ENCODE data around the gene TASP1. TPM values are rescaled to one million over a fixed set of nuclear protein-coding genes. Genes with fewer than 3 reads are reported as not detected.
"Not testable (repeated sequence)": the region's sequence is repeated elsewhere in the genome, so short reads cannot be mapped to it uniquely, and the experiment has no call there.

Gene TASP1
- total and polyA plus RNA-seq, 5 donors = 2.7 to 9.7 (median 8.1) TPM

DNA sequence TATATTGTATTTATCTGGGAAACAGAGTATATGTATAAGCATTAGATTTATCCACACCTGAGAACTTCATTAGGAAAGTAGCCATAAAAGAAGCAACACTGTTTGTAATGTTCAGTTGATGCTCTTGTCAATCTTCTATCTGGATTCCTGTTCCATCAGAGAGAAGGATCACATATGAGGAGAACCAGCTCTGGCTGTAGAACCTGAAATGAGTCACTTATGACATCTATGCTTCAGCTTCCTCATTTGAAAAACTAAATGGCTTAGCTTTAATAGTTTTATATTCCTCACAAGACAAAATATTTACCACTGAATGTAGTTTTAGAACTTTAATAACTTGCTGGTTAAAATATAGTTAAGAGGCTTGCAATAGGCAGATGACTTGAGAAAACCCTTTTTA is 144.7 kb downstream of the TASP1 start:
- H3K27me3 ChIP-seq (ENCODE audit: control insufficient read depth, insufficient read depth) = no peaks in the 10 kb centered on the region
- H3K4me3 ChIP-seq (ENCODE audit: low read length) = no peak overlapping the region
- intact Hi-C loops (cut with DNase I) = no loop called here
- H3K4me1 ChIP-seq (ENCODE audit: control insufficient read depth, insufficient read depth, low read length) = peaks cover 3% of the 10 kb centered on the region
- H3K27ac ChIP-seq (ENCODE audit: low read length) = no peak overlapping the region
- H3K9me3 ChIP-seq (ENCODE audit: control insufficient read depth, low read length) = no peaks in the 10 kb centered on the region
- DNase-seq (no peak), ATAC-seq (no peak)

DNA sequence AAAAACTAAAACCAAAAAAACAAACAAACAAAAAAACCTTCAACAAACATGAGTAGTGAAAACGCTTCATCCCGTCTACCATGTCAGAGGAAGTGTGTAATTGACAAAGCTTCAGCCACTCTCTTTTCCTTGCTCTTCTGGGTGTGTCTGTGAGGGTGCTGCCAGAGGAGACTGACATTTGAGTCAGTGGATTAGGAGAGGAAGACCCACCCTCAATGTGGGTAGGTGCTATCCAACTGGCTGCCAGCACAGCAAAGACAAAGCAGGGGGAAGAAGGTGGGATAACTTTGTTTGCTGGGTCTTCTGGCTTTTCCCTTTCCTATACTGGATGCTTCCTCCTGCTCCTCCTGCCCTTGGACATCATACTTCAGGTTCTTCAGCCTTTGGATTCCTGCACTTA is 145.6 kb downstream of the TASP1 start:
- Histone ChIP-seq H3K4me3 (ENCODE audit: low read length) (no peak overlapping the region), H3K4me1 (ENCODE audit: control insufficient read depth, insufficient read depth, low read length) (peaks cover 3% of the 10 kb centered on the region), H3K27me3 (ENCODE audit: control insufficient read depth, insufficient read depth) (no peaks in the 10 kb centered on the region), H3K9me3 (ENCODE audit: control insufficient read depth, low read length) (no peaks in the 10 kb centered on the region), H3K27ac (ENCODE audit: low read length) (no peak overlapping the region)
- ATAC-seq (no peak), DNase-seq (no peak)
- 49% methylated on average over 2 of the region's 2 CpGs for WGBS
- intact Hi-C loops (cut with DNase I) = no loop called here

DNA sequence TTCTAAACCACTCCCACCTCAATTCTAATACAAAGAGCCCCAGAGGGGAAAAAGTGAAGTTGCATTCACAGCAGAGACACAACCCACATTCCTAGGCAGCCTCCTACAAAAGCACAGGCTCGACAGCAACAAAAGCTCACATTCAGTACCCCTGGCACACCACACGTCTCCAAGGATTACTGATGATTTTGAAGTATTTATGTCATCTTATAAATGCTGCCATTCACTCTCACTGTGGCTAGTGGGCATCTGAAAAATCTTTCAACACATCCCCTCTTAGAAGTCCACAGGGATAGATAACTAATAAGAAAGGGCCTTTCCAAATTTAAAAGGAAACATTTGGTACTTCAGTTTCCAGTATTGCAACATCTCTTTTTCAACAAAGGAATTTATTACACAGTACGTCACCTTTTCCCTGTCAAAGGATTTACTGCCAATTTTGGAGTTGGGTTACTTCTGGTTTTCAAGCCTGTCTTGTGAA is 146.7 kb downstream of the TASP1 start:
- H3K4me1 ChIP-seq (ENCODE audit: control insufficient read depth, insufficient read depth, low read length) = peaks cover 3% of the 10 kb centered on the region
- peak; percentile 93 to 94 for ATAC-seq
- H3K4me3 ChIP-seq (ENCODE audit: low read length) = no peak overlapping the region
- WGBS = 33% methylated on average over 3 of the region's 3 CpGs
- no peaks in the 10 kb centered on the region for H3K27me3 ChIP-seq (ENCODE audit: control insufficient read depth, insufficient read depth)
- no peaks in the 10 kb centered on the region for H3K9me3 ChIP-seq (ENCODE audit: control insufficient read depth, low read length)
- no peak overlapping the region for H3K27ac ChIP-seq (ENCODE audit: low read length)
- intact Hi-C loops (cut with DNase I) = no loop called here
- peak; percentile 36 to 68 (median 47) for DNase-seq

DNA sequence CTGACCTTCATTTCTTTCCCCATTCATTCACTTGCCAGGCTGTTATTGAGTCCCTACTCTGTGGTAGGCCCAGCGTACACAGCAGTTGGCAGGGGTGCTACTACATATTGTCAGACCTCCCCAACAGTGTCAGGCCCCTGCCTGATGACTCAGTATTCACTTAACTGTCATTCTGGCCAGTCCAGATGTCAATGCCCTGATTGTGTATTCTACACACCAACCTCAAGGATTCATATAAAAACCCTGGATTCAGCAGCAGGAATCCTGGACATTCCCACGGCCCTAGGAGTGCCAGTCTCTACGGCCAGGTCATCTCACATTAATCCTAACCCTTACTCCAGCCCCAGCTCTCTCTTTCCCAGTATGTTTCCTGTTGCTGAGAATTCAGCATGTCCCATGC is 151.5 kb downstream of the TASP1 start:
- H3K9me3 ChIP-seq (ENCODE audit: control insufficient read depth, low read length) = no peaks in the 10 kb centered on the region
- no peaks in the 10 kb centered on the region for H3K4me1 ChIP-seq (ENCODE audit: control insufficient read depth, insufficient read depth, low read length)
- intact Hi-C loops (cut with DNase I) = no loop called here
- ATAC-seq (no peak), DNase-seq (no peak)
- H3K27me3 ChIP-seq (ENCODE audit: control insufficient read depth, insufficient read depth) = no peaks in the 10 kb centered on the region
- H3K27ac ChIP-seq (ENCODE audit: low read length) = no peak overlapping the region
- no peak overlapping the region for H3K4me3 ChIP-seq (ENCODE audit: low read length)
- WGBS = 95% methylated on average over 3 of the region's 3 CpGs

DNA sequence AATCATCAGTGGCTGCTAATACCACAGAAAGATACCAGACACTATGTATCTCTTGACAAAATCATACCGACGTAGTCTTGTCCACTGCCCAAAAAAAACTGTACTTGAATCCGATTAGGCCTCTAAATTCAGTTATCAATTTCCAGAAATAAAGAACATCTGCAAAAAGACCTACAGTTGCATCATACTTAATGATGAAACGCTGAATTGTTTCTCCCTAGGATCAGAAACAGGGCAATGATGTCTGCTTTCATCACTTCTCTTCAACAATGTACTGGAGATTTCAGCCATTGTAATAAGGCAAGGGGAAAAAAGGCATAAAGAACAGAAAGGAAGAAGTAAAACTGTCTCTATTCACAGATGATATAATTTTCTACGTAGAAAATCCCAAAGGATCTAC is 152.0 kb downstream of the TASP1 start:
- DNase-seq = no peak
- Histone ChIP-seq H3K9me3 (ENCODE audit: control insufficient read depth, low read length) (no peaks in the 10 kb centered on the region), H3K27ac (ENCODE audit: low read length) (no peak overlapping the region), H3K4me1 (ENCODE audit: control insufficient read depth, insufficient read depth, low read length) (no peaks in the 10 kb centered on the region), H3K4me3 (ENCODE audit: low read length) (no peak overlapping the region), H3K27me3 (ENCODE audit: control insufficient read depth, insufficient read depth) (no peaks in the 10 kb centered on the region)
- 75% methylated on average over 5 of the region's 5 CpGs for WGBS
- intact Hi-C loops (cut with DNase I) = no loop called here
- ATAC-seq = no peak

DNA sequence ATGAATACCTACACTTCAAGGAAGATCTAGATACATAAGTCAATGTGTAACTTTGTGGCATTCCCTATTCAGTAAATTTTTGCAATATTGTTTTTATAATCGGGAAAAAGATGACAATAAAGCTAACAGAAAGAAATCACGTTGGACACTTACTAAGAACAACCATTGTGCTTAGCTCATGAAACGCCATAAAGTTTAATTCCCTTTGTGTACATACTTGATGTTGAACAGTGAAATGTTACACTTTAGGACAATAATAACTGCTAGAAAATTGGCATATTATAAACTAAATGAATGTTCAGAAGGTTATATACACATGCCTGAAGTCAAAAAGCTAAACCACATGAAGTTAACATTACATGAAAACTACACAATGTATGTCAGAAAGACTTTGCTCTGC is 153.2 kb downstream of the TASP1 start:
- 93% methylated on average over 3 of the region's 3 CpGs for WGBS
- intact Hi-C loops (cut with DNase I) = no loop called here
- ATAC-seq (no peak), DNase-seq (no peak)
- no peaks in the 10 kb centered on the region for H3K27me3 ChIP-seq (ENCODE audit: control insufficient read depth, insufficient read depth)
- no peaks in the 10 kb centered on the region for H3K4me1 ChIP-seq (ENCODE audit: control insufficient read depth, insufficient read depth, low read length)
- no peak overlapping the region for H3K4me3 ChIP-seq (ENCODE audit: low read length)
- no peaks in the 10 kb centered on the region for H3K9me3 ChIP-seq (ENCODE audit: control insufficient read depth, low read length)
- no peak overlapping the region for H3K27ac ChIP-seq (ENCODE audit: low read length)

DNA sequence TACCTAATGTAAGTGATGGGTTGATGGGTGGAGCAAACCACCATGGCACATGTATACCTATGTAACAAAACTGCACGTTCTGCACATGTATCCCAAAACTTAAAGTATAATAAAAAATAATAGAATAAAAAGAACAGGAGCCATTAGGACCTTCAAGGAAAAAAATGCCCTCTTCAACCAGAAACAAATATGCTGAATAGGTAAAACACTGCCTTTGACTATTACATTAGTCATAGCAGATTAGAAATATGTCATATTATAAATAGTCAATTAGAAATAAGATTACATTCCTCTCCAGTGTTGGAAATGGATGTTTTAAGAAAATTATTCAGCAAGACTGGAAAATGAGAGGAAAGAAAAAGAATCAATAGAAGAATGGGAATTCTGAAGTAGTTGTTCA is 153.7 kb downstream of the TASP1 start:
- H3K4me3 ChIP-seq (ENCODE audit: low read length); H3K9me3 ChIP-seq (ENCODE audit: control insufficient read depth, low read length); H3K27me3 ChIP-seq (ENCODE audit: control insufficient read depth, insufficient read depth); ATAC-seq; H3K27ac ChIP-seq (ENCODE audit: low read length); H3K4me1 ChIP-seq (ENCODE audit: control insufficient read depth, insufficient read depth, low read length); intact Hi-C loops (cut with DNase I); DNase-seq: not testable (repeated sequence)
- WGBS = 94% methylated on average over 1 of the region's 1 CpG

DNA sequence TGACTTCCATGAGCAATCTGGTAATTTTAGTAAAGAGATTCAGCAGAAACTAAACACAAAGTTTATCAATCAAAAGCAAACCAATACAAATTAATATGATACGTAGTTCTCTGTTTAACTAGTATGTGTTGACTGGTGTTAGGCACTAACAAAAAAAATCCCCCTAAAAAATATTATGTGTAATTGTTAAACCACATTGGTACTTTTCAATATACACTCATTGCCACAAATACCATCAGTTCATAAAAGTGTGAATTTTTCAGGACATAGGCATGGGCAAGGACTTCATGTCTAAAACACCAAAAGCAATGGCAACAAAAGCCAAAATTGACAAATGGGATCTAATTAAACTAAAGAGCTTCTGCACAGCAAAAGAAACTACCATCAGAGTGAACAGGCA is 155.3 kb downstream of the TASP1 start:
- DNase-seq; H3K4me3 ChIP-seq (ENCODE audit: low read length); H3K27me3 ChIP-seq (ENCODE audit: control insufficient read depth, insufficient read depth); H3K27ac ChIP-seq (ENCODE audit: low read length); ATAC-seq; H3K4me1 ChIP-seq (ENCODE audit: control insufficient read depth, insufficient read depth, low read length); intact Hi-C loops (cut with DNase I); H3K9me3 ChIP-seq (ENCODE audit: control insufficient read depth, low read length): not testable (repeated sequence)
- 98% methylated on average over 1 of the region's 1 CpG for WGBS

DNA sequence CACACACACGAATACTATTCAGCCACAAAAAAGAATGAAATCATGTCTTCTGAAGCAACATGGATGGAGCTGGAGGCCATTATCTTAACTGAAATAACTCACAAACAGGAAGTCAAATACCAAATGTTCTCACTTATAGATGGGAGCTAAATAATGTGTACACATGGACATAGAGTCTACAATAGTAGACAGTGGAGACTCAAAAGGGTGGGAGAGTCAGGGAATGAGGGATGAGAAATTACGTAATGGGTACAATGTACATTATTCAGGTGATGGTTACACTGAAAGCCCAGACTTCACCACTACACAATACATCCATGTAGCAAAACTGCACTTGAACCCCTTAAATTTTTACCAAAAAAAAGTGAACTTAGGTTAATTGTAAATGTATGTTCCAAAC is 160.4 kb downstream of the TASP1 start:
- no peak for DNase-seq
- 73% methylated on average over 2 of the region's 2 CpGs for WGBS
- ATAC-seq = no peak
- Histone ChIP-seq H3K27ac (ENCODE audit: low read length) (no peak overlapping the region), H3K9me3 (ENCODE audit: control insufficient read depth, low read length) (no peaks in the 10 kb centered on the region), H3K4me3 (ENCODE audit: low read length) (no peak overlapping the region), H3K27me3 (ENCODE audit: control insufficient read depth, insufficient read depth) (no peaks in the 10 kb centered on the region), H3K4me1 (ENCODE audit: control insufficient read depth, insufficient read depth, low read length) (no peaks in the 10 kb centered on the region)
- intact Hi-C loops (cut with DNase I) = no loop called here

DNA sequence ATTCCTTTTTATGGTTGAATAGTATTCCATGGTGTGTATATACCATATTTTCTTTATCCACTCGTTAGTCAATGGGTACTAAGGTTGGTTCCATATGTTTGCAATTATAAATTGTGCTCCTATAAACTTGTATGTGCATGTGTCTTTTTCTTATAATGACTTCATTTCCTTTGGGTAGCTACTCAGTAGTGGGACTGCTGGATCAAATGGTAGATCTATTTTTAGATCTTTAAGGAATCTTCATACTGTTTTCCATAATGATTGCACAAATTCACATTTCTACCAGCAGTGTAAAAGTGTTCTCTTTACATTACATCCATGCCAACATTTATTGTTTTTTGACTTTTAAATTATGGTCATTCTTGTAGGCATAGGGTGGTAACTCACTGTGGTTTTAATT is 164.3 kb downstream of the TASP1 start:
- WGBS = 95% methylated on average over 1 of the region's 1 CpG
- ATAC-seq = no peak
- intact Hi-C loops (cut with DNase I) = no loop called here

DNA sequence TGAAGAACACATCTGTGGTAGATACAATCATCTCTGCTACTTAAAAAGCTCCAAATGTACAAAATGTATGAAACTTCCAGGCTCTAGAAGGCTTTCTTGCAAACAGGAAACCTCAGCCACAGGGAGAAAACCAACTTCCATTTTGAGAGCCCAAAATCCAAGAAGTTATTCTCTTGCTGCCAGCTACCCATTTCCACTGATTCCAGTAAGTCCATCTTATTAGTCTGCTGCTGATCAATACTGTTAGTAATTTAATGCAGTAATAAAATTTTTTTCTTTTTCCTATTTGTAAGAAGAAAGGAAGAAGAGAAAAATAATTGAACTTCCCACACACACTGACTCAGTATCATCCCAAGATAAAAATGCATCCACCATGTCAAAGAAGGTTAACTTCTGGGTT is 169.5 kb downstream of the TASP1 start:
- no peaks in the 10 kb centered on the region for H3K27me3 ChIP-seq (ENCODE audit: control insufficient read depth, insufficient read depth)
- no peaks in the 10 kb centered on the region for H3K4me1 ChIP-seq (ENCODE audit: control insufficient read depth, insufficient read depth, low read length)
- H3K27ac ChIP-seq (ENCODE audit: low read length) = no peak overlapping the region
- DNase-seq (no peak), ATAC-seq (no peak)
- intact Hi-C loops (cut with DNase I) = loop anchor here in 1 of 4 donors (10.0 kb wide), 1 partner anchor 306 kb away; no protein-coding TSS in a partner anchor
- no peak overlapping the region for H3K4me3 ChIP-seq (ENCODE audit: low read length)
- H3K9me3 ChIP-seq (ENCODE audit: control insufficient read depth, low read length) = no peaks in the 10 kb centered on the region

More for the DNA sequence above, 164.3 kb downstream of the TASP1 start:
- H3K9me3 ChIP-seq (ENCODE audit: control insufficient read depth, low read length) = no peaks in the 10 kb centered on the region
- H3K4me3 ChIP-seq (ENCODE audit: low read length) = no peak overlapping the region
- no peaks in the 10 kb centered on the region for H3K27me3 ChIP-seq (ENCODE audit: control insufficient read depth, insufficient read depth)
- DNase-seq = no peak
- H3K4me1 ChIP-seq (ENCODE audit: control insufficient read depth, insufficient read depth, low read length) = no peaks in the 10 kb centered on the region
- H3K27ac ChIP-seq (ENCODE audit: low read length) = no peak overlapping the region

DNA sequence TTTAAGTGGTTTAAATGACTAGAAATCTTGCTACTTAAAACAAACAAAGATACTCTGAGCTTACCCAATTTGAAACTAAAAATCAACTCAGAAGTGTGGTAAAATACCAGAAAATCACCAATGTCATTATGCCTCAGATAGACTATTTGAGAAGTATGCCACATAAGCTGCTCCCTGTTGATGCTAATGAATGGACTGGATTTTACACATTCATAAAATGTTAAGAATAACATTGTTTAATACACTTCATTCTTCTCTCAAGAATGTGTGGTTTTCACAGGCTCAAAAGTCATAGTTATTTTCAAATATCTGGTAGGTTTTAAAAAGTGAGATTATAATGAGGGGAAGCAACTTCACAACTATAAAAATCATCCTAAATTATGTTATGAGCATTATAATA is 170.6 kb downstream of the TASP1 start:
- no peak overlapping the region for H3K4me3 ChIP-seq (ENCODE audit: low read length)
- H3K9me3 ChIP-seq (ENCODE audit: control insufficient read depth, low read length) = no peaks in the 10 kb centered on the region
- intact Hi-C loops (cut with DNase I) = loop anchor here in 1 of 4 donors (10.0 kb wide), 1 partner anchor 307 kb away; no protein-coding TSS in a partner anchor
- no peaks in the 10 kb centered on the region for H3K4me1 ChIP-seq (ENCODE audit: control insufficient read depth, insufficient read depth, low read length)
- no peaks in the 10 kb centered on the region for H3K27me3 ChIP-seq (ENCODE audit: control insufficient read depth, insufficient read depth)
- ATAC-seq (no peak), DNase-seq (no peak)
- H3K27ac ChIP-seq (ENCODE audit: low read length) = no peak overlapping the region
